BLaER1 (cell line): ENCODE results near the gene CPVL.

Experiments used
- H3K27ac ChIP-seq: shearing (Covaris generic); formaldehyde crosslinking; 2 replicates; pipeline ENCODE4 v1.8.1; 2022
- H3K27me3 ChIP-seq: shearing (Covaris generic); formaldehyde crosslinking; 2 replicates; pipeline ENCODE4 v1.8.1; 2022
- H3K36me3 ChIP-seq: shearing (Covaris generic); formaldehyde crosslinking; 2 replicates; pipeline ENCODE4 v1.8.1; 2022
- H3K4me1 ChIP-seq: shearing (Covaris generic); formaldehyde crosslinking; 2 replicates; pipeline ENCODE4 v1.8.1; 2022
- H3K4me2 ChIP-seq: shearing (Covaris generic); formaldehyde crosslinking; 2 replicates; pipeline ENCODE4 v1.8.1; 2022
- H3K4me3 ChIP-seq: shearing (Covaris generic); formaldehyde crosslinking; 2 replicates; pipeline ENCODE4 v1.8.1; 2022
- H3K9ac ChIP-seq: shearing (Covaris generic); formaldehyde crosslinking; 2 replicates; pipeline ENCODE4 v1.8.1; 2022
- H3K9me3 ChIP-seq: shearing (Covaris generic); formaldehyde crosslinking; 2 replicates; pipeline ENCODE4 v1.8.1; 2022
- H4K20me1 ChIP-seq: shearing (Covaris generic); formaldehyde crosslinking; 2 replicates; pipeline ENCODE4 v1.8.1; 2022
- Cebpa-rat ChIP-seq: shearing (Covaris generic); IDR thresholded peaks from 2 replicates; pipeline ENCODE4 v1.8.1; 2022

CPVL gene

GRCh38 chr7:29142021-29142727 lies 4.2 kb downstream of the CPVL start:
- H3K9ac ChIP-seq = no peak overlapping the region
- TF ChIP-seq Cebpa-rat = no peak
- no peaks in the 10 kb centered on the region for H3K36me3 ChIP-seq
- H3K27me3 ChIP-seq = no peaks in the 10 kb centered on the region
- H3K9me3 ChIP-seq = 0 out of 2 replicates have a peak, but pooled peaks cover 4% of the 10 kb centered on the region
- H3K4me2 ChIP-seq = no peak overlapping the region
- no peaks in the 10 kb centered on the region for H4K20me1 ChIP-seq
- H3K4me3 ChIP-seq = no peak overlapping the region
- no peak overlapping the region for H3K27ac ChIP-seq
- no peaks in the 10 kb centered on the region for H3K4me1 ChIP-seq

DNA sequence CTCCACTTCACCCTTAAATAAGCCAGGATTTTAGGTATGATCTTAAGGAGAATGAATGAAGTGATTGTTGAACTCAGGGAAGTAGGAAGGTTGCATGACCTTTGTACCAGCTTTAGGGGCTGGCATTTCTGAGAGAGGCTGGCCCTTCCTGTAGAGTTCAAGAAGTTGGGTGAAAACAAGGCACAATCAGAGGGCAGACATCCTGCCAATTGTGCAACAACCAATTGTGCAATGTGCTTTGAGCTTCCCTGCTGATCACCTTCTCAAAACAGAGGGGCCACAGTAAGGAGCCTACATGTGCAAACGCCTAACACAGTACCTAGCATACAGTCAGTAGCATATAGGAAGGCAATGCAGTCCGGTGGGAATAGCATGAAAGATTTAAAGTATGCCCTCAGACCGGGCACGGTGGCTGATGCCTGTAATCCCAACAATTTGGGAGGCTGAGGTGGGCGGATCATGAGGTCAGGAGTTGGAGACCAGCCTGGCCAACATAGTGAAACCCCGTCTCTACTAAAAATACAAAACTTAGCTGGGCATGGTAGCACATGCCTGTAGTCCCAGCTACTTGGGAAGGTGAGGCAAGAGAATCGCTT lies 5.4 kb downstream of the CPVL start:
- Histone ChIP-seq H4K20me1 (no peaks in the 10 kb centered on the region), H3K36me3 (no peaks in the 10 kb centered on the region), H3K9me3 (peaks cover under 1% of the 10 kb centered on the region; the same call in 1 of the 2 replicates), H3K27me3 (no peaks in the 10 kb centered on the region), H3K27ac (no peak overlapping the region), H3K4me1 (no peaks in the 10 kb centered on the region), H3K9ac (no peak overlapping the region), H3K4me3 (no peak overlapping the region), H3K4me2 (no peak overlapping the region)
- no peak for TF ChIP-seq Cebpa-rat

DNA sequence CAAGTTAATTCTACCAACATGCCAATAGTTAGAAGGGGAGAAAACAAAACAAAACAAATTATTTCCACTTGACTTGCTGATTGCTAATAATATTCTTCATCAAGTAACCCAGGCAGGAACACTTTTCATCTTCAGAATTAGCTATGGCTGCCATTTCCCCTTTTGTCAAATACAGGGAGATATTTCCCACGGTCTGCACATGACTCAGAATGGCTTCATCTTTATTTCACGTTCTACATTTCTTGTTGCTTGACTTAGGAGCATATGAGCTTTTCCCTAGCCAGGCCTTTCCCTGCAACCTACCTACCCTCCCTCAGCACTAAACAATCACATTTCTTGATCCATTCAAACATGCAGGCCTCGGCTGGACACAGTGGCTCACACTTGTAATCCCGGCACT lies 6.5 kb downstream of the CPVL start:
- Histone ChIP-seq H3K9me3 (peaks cover 6% of the 10 kb centered on the region; the same call in 1 of the 2 replicates), H3K4me2 (no peak overlapping the region)

GRCh38 chr7:29139191-29139590 lies 7.1 kb downstream of the CPVL start:
- no peak overlapping the region for H3K4me2 ChIP-seq

More for the DNA sequence above, 6.5 kb downstream of the CPVL start:
- Histone ChIP-seq H4K20me1 (no peaks in the 10 kb centered on the region), H3K4me3 (no peak overlapping the region), H3K9ac (no peak overlapping the region), H3K36me3 (no peaks in the 10 kb centered on the region), H3K4me1 (no peaks in the 10 kb centered on the region), H3K27ac (no peak overlapping the region), H3K27me3 (no peaks in the 10 kb centered on the region)
- TF ChIP-seq Cebpa-rat = no peak

DNA sequence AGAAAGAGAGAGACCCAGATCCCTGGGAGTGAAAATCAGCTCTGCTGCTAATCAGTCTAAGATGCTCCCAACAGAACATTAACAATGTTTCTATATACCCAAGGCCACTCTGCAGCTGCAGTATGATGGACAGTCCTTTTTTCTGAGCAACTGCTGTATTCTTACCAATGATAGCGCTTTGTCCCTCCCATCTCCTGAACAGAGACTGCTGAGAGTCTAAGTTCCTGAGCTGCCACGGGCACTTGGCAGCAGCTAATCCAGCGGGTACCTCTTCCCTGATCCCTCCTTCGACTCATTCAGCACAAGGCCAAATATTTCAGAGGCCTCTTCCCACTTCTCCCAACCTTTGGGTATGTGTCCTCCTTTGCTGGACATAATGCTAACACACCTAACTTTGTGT lies 7.7 kb downstream of the CPVL start:
- TF ChIP-seq Cebpa-rat = no peak
- H3K4me2 ChIP-seq = no peak overlapping the region
- H3K4me3 ChIP-seq = no peak overlapping the region
- H3K9me3 ChIP-seq = peaks cover 6% of the 10 kb centered on the region; the same call in 1 of the 2 replicates
- no peak overlapping the region for H3K9ac ChIP-seq
- no peaks in the 10 kb centered on the region for H4K20me1 ChIP-seq
- H3K36me3 ChIP-seq = no peaks in the 10 kb centered on the region
- H3K27ac ChIP-seq = no peak overlapping the region
- no peaks in the 10 kb centered on the region for H3K27me3 ChIP-seq
- H3K4me1 ChIP-seq = no peaks in the 10 kb centered on the region

More at GRCh38 chr7:29139191-29139590, 7.1 kb downstream of the CPVL start:
- no peak overlapping the region for H3K4me3 ChIP-seq
- H3K9me3 ChIP-seq = peaks cover 6% of the 10 kb centered on the region; the same call in 1 of the 2 replicates
- H3K36me3 ChIP-seq = no peaks in the 10 kb centered on the region
- no peaks in the 10 kb centered on the region for H4K20me1 ChIP-seq
- H3K27ac ChIP-seq = no peak overlapping the region
- H3K27me3 ChIP-seq = no peaks in the 10 kb centered on the region
- no peak for TF ChIP-seq Cebpa-rat
- H3K4me1 ChIP-seq = no peaks in the 10 kb centered on the region
- H3K9ac ChIP-seq = no peak overlapping the region

- Histone ChIP-seq H4K20me1 (no peaks in the 10 kb centered on the region), H3K27ac (no peak overlapping the region), H3K4me1 (peaks cover 9% of the 10 kb centered on the region), H3K9ac (no peak overlapping the region), H3K4me3 (no peak overlapping the region), H3K36me3 (no peaks in the 10 kb centered on the region), H3K9me3 (peaks cover 6% of the 10 kb centered on the region; the same call in 1 of the 2 replicates), H3K27me3 (no peaks in the 10 kb centered on the region), H3K4me2 (no peak overlapping the region)
- TF ChIP-seq Cebpa-rat = no peak
Observed at GRCh38 chr7:29135846-29136245, 10.5 kb downstream of the CPVL start.

DNA sequence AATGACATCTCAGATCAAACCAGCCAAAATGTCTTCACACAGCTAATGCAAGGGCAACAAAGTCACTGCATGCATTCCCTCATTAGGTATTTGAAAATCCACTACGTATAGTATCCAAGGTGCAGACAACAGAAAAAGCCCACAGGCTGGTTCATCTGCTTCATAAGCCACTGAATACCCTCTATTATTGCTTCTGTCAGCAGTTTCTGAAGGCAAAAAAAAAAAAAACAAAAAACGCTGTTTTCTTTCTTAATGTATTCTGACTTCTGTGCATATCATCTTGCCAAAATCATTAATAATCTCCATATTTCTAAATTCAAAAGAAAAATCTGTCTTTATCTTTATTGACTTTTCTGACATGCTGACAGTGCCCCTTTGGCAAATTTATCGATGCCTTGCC lies 13.4 kb downstream of the CPVL start:
- H3K4me1 ChIP-seq = peaks cover 10% of the 10 kb centered on the region
- H3K4me2 ChIP-seq = no peak overlapping the region
- no peak overlapping the region for H3K27ac ChIP-seq
- no peak overlapping the region for H3K9ac ChIP-seq
- no peak overlapping the region for H3K4me3 ChIP-seq
- H3K36me3 ChIP-seq = no peaks in the 10 kb centered on the region
- TF ChIP-seq Cebpa-rat = no peak
- H3K9me3 ChIP-seq = peaks cover 6% of the 10 kb centered on the region; the same call in 1 of the 2 replicates
- no peaks in the 10 kb centered on the region for H4K20me1 ChIP-seq
- no peaks in the 10 kb centered on the region for H3K27me3 ChIP-seq

DNA sequence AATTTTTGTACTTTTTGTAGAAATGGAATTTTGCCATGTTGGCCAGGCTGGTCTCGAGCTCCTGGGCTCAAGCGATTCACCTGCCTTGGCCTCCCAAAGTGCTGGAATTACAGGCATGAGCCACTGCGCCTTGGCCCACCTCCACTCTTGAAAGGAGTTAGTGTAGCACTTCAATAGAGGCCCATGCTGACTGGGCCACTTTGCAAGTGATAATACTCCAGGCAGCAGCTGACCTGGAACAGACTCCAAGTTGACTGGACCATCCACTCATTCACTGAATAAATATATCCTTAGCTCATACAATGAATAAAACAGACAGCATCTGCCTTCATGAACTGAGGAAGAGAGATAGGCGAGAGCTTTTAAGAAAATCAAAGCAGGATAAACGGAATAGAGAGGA lies 14.7 kb downstream of the CPVL start:
- H4K20me1 ChIP-seq = no peaks in the 10 kb centered on the region
- no peak for TF ChIP-seq Cebpa-rat
- peaks cover 10% of the 10 kb centered on the region for H3K4me1 ChIP-seq
- no peaks in the 10 kb centered on the region for H3K27me3 ChIP-seq
- H3K9ac ChIP-seq = no peak overlapping the region
- H3K4me2 ChIP-seq = peak overlapping the region; percentile 35; the same call in 1 of the 2 replicates
- peaks cover 6% of the 10 kb centered on the region; the same call in 1 of the 2 replicates for H3K9me3 ChIP-seq
- no peaks in the 10 kb centered on the region for H3K36me3 ChIP-seq
- no peak overlapping the region for H3K27ac ChIP-seq
- no peak overlapping the region for H3K4me3 ChIP-seq

- Histone ChIP-seq H3K4me3 (no peak overlapping the region), H3K9ac (no peak overlapping the region), H4K20me1 (no peaks in the 10 kb centered on the region), H3K27me3 (no peaks in the 10 kb centered on the region), H3K36me3 (no peaks in the 10 kb centered on the region), H3K9me3 (no peaks in the 10 kb centered on the region), H3K4me2 (no peak overlapping the region), H3K4me1 (peaks cover 10% of the 10 kb centered on the region), H3K27ac (no peak overlapping the region)
- TF ChIP-seq Cebpa-rat = no peak
Observed at GRCh38 chr7:29130096-29130495, 16.2 kb downstream of the CPVL start.

DNA sequence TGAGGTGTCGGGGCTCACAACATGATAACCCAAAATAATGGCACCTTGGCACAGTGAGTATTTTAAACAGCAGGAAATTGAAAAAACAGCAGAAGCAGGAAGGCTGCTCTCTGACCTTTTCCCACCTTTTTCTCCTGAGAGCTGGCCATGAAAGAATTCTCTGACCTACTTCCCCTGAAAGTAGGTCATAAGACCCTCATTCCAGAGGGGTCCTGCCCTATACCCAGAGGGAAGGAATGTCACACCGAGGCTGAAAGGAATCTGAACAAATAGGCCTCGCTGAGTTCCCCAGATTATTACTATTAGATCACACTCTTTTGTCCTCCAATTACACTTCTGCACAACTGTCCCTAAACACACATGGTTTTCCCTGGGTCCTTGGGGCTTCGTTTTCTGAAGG lies 18.8 kb downstream of the CPVL start:
- H3K4me1 ChIP-seq = peaks cover 10% of the 10 kb centered on the region
- H3K9ac ChIP-seq = no peak overlapping the region
- H3K27ac ChIP-seq = no peak overlapping the region
- no peaks in the 10 kb centered on the region for H3K36me3 ChIP-seq
- H3K4me2 ChIP-seq = no peak overlapping the region
- H3K9me3 ChIP-seq = no peaks in the 10 kb centered on the region
- H3K4me3 ChIP-seq = no peak overlapping the region
- TF ChIP-seq Cebpa-rat = no peak
- no peaks in the 10 kb centered on the region for H3K27me3 ChIP-seq
- H4K20me1 ChIP-seq = no peaks in the 10 kb centered on the region
